Glomerular visceral epithelial cell (primary cell): ENCODE measurements around the gene COMMD9.

ENCODE experiments used
- DNase-seq: peaks from one replicate; pipeline ENCODE4 v3.0.0-alpha.2; 2016; ENCODE audit errors: extremely low spot score

COMMD9 gene

GRCh38 chr11:36257351-36257750, 31.9 kb downstream of the COMMD9 start:
- DNase-seq, result peak; percentile 81

GRCh38 chr11:36254713-36255112, 34.5 kb downstream of the COMMD9 start:
- no peak for DNase-seq

- no peak for DNase-seq
Observed at GRCh38 chr11:36253238-36253637, 36.0 kb downstream of the COMMD9 start.

GRCh38 chr11:36251823-36252222, 37.4 kb downstream of the COMMD9 start:
- DNase-seq, result no peak

GRCh38 chr11:36249246-36249645, 40.0 kb downstream of the COMMD9 start:
- DNase-seq, result peak; percentile 84

GRCh38 chr11:36248436-36248835, 40.8 kb downstream of the COMMD9 start:
- no peak for DNase-seq

GRCh38 chr11:36247493-36247892, 41.7 kb downstream of the COMMD9 start:
- no peak for DNase-seq

GRCh38 chr11:36243641-36244040, 45.6 kb downstream of the COMMD9 start:
- DNase-seq, result no peak

GRCh38 chr11:36241497-36241896, 47.7 kb downstream of the COMMD9 start:
- DNase-seq, result no peak

- DNase-seq, result no peak
Observed at GRCh38 chr11:36240801-36241200, 48.4 kb downstream of the COMMD9 start.

- DNase-seq, result no peak
Observed at GRCh38 chr11:36240173-36240572, 49.1 kb downstream of the COMMD9 start.

- DNase-seq, result no peak
Observed at GRCh38 chr11:36239636-36240035, 49.6 kb downstream of the COMMD9 start.

- no peak for DNase-seq
Observed at GRCh38 chr11:36238881-36239280, 50.3 kb downstream of the COMMD9 start.

GRCh38 chr11:36238036-36238631, 51.1 kb downstream of the COMMD9 start:
- no peak for DNase-seq

- DNase-seq, result no peak
Observed at GRCh38 chr11:36237391-36237790, 51.8 kb downstream of the COMMD9 start.

- DNase-seq, result no peak
Observed at GRCh38 chr11:36235750-36236149, 53.5 kb downstream of the COMMD9 start.

GRCh38 chr11:36234825-36235224, 54.4 kb downstream of the COMMD9 start:
- DNase-seq, result no peak

- no peak for DNase-seq
Observed at GRCh38 chr11:36233204-36233603, 56.0 kb downstream of the COMMD9 start.

GRCh38 chr11:36230779-36231699, 58.2 kb downstream of the COMMD9 start:
- DNase-seq, result no peak

- no peak for DNase-seq
Observed at GRCh38 chr11:36229091-36229705, 60.0 kb downstream of the COMMD9 start.

GRCh38 chr11:36228689-36229088, 60.5 kb downstream of the COMMD9 start:
- peak; percentile 12 for DNase-seq

- no peak for DNase-seq
Observed at GRCh38 chr11:36227044-36227443, 62.2 kb downstream of the COMMD9 start.
